ENCODE data around the gene USP50.
"Not testable (repeated sequence)": the region's sequence is repeated elsewhere in the genome, so short reads cannot be mapped to it uniquely, and the experiment has no call there.

USP50 gene

DNA sequence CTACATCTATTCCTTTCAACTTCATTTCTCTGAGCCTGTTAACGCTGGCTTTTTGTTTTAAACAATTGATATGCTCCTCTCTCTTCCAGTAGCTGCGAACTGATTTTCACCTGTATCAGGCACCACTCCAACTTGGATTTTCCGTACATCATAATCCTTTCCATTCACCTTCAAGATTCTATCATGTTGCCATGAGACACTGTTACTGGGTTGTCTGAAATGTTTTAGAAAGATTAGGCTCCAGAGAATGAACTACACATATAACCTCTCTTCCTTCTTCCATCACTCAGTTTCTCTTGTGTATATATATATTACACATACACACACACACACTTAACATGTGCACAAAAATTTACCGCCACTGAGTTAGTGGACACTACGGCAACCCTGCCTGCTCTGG, at the start of gene USP50:
TSS of gene USP50 (minus strand) at position 101 of the 400 bp plus-strand sequence. CDS start 141 bp downstream, outside the sequence.
- no peak for DNase-seq

DNA sequence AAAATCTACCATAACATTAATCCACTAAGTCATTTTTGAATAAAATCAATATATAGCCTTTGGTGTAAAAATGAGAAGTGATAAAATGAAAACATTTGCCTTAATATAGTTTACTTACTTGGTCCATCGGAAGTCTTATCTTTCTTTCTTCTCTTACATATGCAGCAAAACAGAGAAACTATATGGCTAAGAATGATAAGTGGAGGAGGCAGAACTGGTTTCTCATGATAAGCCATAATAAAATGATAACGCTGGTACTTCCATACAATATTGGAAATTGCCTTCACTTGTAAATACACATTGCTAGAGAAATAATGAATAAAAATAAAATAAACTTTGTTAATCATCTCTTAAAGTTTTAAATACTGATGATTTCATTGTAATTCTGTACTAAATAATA, 47.8 kb upstream of the USP50 start:
- DNase-seq: no peak

DNA sequence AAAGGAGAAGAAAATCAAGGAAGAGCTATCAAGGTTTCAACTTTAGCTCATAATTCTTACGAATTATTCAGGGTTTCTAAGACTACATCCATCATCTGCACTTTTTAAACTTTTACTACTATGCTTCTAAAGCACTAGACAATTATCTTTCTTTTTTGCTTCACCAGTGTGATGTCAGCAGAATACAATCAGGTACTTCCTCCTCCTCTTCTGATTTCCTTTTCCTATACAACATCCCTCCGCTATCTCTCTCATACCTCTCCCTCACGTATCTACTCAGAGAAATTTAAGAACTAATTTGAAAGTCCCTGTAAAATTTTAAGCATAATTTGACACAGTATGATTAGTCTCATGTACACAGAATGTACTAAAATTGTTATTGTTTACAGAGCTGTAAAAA, 47.3 kb upstream of the USP50 start:
- no peak for DNase-seq

DNA sequence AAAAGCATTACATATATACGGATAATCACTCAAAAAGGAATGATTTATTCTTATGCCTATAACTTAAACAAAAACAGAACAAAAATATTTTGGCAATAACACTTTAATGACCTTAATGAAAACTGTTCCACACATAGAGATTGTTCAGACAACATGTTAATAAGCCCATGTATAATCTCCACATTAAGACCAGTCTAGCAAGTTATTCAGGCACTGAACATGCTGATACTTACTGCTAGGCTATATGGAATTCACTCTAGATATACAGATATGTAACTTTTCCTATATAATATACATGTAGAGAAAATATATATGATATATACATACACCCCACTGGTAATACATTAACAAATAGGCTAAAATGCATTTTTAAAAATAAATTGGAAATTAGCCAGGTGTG, 43.8 kb upstream of the USP50 start:
- DNase-seq: no peak

DNA sequence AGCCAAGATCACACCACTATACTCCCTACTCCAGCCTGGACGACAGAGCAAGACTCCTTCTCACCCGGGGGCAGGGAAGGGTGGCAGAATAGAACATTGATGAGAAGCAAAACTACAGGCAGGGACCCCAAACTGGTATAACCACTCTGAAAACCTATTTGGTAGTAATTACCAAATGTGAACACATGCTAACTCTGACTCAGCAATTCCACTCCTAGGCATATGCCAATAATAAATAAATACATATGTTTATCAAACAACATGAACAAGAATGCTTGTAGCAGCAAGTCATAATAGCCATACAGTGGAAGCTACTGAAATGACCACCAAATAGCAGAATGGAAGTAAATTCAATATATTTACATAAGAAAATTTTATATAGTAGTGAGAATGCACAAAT, 31.0 kb upstream of the USP50 start:
- DNase-seq: no peak

DNA sequence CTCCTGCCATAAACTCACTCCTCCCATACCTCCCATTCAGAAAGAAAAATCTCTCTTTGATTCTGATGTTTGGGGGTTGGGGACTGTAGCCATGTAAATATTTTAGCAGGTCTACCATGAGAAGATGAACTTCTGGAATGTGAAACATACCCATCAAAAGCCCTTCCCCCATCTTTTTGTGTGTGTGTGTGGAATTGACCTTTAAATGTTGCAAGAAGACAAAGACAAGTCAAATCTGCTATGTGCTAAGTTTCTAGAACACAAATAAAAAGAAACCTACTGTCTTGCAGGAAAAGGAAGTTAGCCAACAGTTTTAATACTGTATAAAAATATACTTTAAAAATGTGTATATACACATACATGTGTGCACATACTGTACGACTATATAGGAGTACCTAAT, 29.7 kb upstream of the USP50 start:
- no peak for DNase-seq

DNA sequence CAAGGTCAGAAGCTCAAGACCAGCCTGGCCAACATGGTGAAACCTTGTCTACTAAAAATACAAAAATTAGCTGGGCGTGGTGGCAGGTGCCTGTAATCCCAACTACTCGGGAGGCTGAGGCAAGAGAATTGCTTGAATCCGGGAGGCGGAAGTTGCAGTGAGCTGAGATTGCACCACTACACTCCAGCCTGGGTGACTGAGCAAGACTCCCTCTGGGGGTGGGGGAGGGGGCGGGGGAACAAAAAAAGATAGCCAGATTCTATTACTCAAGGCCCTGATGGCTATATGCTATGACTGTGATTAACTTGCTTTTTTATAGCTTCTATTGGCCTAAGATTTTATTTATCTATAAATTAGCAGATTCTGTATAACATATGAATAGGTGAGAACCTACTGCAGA, 27.4 kb upstream of the USP50 start:
- not testable (repeated sequence) for DNase-seq

DNA sequence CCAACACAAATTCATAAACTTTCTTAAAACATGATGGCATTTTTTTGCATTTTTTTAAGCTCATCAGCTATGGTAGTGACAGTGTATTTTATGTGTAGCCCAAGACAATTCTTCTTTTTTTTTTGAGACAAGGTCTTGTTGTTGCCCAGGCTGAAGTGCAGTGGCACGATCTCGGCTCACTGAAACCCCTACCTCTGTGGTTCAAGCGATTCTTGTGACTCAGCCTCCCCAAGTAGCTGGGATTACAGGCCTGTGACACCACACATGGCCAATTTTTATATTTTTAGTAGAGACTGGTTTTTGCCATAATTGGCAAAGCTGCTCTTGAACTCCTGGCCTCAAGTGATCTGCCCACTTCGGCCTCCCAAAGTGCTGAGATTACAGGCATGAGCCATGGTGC, 17.3 kb upstream of the USP50 start:
- DNase-seq: no peak

DNA sequence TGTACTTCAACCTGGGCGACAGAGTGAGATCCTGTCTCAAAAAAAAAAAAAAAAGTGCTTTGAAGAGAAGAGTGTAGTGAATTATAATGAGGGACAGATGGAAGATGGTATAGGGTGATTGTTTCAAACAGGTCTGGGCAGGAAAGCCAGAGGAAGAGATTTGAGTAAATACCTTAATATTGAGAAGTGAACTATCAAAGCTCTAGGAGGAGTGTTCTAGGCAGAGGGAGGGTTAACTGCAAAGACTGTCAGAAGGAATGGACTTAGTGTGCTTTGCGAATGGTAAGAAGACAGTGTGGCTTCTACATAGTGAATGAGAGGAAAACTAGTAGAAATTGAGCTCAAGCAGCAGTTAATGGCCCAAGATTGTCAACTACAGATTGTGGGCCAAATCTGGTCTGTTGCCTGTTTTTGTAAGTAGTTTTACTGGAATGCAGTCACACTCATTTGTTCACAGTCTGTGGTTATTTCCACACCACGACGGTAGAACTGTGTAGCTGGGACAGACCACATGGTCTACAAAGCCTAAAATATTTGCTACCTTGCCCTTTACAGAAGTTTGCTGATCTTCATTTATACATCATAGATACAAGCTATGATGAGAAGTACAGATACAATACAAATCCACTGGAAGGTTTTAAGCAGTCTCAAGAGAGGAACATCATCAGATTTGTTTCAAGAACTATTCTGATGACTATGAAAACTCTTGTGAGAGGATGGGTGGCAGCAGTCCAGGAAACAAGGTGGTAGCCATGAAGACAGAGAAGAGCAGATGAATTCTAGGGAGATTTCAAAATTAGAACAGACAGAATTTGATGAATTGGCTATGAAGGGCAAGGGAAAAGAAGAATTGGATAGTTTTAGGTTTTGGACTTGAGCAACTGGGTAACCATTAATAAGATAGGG, 16.5 kb upstream of the USP50 start:
- no peak for DNase-seq

DNA sequence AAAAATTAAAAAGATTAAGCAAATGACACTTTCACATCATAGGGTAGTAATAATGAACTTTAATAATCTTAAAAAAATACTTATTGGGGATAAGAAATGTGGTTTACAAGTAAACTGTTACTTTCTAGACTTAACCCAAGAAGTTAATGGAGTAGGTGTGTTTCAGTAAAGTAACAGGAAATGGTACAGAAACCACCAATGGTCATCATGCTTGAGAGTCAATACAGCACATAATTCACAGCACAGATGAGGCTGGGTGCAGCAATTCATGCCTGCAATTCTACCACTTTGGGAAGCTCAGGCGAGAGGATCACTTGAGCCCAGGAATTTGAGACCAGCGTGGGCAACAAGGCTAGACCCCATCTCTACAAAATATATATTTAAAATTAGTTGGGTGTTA, 11.5 kb upstream of the USP50 start:
- DNase-seq: no peak

DNA sequence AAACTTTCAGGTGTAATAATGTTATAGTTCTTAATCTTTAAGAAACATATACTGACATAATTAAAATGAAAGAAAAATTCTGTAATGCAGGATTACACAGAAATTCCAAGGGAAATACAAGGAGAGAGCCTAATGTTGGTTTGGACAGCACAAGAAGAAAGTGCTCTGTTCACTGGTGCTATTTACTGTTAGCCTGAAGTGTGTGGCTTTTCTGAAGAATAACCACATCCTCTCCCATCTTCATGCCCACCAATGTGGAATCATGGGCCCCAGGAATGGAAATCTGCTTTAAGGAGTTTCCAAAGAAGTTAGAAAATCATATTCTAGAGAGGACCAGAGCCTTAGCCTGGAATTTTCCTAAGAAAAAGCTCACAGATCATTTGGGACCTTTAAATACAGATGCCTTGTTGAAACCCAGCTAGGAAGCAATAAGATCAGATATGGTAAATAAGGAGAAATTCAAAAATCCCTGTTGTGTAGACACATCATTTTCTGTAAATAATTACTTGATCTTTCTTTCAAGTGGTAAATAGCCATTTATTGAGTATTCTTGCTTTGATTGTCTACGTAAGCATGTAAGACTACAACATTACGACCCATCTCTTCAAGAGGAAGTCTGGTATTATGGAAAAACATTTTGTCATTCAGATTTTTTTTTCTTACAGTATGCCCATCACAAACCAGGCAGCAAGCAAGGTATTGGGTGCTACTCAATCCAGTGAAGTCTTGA, 10.3 kb upstream of the USP50 start:
- DNase-seq: no peak

DNA sequence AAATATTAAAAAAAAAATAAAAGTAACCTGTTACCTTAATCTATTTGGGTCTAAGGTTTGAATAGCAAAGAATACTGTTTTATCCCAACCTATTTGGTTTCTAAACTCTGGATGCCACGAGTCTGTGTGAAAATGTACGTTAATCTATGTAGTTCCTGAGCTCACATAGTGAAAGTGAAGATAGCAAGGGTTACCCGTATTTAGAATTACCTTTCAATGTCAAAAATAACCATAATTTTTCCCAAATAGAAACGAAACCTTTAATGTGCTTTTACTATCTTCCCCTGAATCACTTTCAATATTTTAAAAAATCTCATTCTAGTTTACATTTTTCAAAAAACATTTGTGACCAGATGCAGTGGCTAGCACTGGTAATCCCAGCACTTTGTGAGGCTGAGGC, 5.8 kb upstream of the USP50 start:
- DNase-seq: no peak

DNA sequence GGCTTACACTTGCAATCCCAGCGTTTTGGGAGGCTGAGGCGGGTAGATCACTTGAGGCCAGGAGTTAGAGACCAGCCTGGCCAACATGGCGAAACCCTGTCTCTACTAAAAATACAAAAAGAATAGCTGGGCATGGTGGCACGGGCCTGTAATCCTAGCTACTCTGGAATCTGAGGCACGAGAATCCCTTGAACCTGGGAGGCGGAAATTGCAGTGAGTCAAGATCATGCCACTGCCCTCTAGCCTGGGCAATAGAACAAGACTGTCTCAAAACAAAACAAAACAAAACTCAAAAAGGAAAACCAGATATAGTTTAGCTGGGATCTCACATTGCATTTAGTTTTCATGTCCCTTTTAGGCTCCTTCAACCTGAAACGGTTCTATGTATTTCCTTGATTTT, 2.9 kb upstream of the USP50 start:
- DNase-seq: no peak

DNA sequence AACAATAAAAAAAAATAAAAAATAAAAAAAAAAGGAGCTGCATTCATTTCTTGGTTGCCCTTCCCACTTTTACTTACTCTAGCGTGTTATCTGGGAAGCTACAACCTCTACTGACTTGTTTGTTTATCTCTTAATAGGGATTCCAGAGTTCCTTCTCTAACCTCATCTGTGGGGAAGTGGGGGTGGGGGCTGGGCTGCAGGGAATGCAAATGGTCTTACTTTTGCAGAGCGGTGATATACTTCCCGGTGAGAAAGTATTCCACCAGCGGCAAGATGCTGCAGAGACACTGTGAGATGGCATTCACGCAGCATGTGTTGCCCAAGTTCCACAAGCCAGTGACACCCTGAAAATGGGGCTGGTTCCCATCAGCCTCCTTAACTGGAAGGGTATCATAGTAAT, 2.1 kb downstream of the USP50 start:
- DNase-seq: no peak

DNA sequence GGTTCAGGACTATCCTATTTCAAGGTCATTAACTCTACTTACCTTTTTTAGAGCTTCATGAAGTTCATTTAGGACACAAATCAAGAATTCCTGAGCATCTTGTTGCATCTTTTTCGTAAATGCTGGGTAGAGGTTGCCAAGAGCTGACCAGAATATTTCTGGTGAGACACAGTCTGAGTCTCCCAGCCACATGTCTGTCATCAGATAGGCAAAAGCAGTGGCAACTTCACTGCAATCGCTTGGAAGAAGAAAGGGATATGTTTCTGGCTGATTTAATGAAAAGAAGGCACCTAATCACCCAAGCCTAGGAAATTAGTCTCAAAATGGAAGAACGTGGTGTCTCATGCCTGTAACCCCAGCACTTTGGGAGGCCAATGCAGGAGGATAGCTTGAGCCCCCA, 2.9 kb downstream of the USP50 start:
- no peak for DNase-seq

DNA sequence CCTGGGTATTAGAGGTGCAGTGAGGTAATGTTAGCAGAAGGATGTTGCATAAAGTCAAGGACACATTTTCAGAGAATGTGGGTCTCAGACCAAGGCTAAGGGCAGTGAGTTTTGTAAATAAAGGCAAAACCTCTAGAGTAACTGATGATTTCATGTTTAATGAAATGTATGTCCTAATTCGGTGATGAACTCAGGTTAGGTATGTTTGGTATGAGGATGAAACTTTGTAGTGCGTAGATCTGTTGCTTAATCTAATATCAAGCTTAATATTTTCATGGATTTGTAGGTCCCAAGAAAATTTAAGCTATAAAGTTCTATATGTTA, 3.6 kb downstream of the USP50 start:
- DNase-seq: no peak

DNA sequence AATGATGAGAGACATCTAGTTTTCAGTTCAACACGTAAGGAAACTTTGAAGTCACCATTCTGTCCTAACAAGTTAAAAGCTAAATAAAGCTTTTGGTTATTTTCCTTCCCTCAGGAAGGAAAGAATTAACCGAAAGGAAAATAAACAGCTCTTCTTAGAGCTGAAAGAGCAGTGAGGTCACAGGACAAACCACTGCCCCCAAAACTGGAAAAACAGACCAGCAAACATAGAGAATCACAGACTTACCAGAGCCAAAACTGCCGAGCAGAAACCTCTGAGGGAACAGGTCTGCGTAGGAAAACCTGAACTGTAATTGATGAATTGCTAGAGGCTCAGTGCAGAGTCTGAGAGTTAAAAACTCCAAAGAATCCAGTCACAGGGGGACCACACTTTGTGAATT, 14.7 kb downstream of the USP50 start:
- DNase-seq: no peak

DNA sequence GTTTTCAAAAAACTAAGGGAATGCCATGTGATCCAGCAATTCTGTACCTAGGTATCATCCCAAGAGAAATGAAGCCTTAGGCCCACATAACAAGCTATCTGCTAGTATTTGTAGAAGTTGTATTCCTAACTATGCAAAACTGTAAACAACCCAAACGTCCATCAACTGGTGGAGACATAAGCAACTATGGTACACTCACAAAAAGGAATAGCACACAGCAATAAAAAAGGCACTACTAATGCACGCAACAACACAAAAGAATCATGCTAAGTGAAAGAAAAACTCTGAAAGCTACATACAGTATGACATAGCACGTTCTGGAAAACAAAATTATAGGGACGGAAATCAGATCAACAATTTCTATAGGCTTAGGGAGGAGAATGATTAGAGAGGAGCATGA, 15.3 kb downstream of the USP50 start:
- no peak for DNase-seq

DNA sequence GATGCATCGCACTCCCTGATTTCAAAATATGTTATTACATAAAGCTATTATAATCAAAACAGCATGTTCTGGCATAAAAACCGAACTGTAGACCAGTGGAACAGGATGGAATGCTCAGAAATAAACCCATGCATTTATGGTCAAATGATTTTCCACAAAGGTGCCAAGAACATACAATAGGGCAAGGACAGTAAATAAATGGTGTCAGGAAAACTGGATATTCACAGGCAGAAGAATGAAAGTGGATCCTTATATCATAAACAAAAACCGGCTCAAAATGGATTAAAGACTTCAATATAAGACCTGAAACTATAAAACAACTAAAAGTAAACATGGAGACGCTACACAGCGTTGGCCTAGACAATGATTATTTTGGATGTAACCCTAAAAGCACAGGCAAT, 22.6 kb downstream of the USP50 start:
- no peak for DNase-seq

DNA sequence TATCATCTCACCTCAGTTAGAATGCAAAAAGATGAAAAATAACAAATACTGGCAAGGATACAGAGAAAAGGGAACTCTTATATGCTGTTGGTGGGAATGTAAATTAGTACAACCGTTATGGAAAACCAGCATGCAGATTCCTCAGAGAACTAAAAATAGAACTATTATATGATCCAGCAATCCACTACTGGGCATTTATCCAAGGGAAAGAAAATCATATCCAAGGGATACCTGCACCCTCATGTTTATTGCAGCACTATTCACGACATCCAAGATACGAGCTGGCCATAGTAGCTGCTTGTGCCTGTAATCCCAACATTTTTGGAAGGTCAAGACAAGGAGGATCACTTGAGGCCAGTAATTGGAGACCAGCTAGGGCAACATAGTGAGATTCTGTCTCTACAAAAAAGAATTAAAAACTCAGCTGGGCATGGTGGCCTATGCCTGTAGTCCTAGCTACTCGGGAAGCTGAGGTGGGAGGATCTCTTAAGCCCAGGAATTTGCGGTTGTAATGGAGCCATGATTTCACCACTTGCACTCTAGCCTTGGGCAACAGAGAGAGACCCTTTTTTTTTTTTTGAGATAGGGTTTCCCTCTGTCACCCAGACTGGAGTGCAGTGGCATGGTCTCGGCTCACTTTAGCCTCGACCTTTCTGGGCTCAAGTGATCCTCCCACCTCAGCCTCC, 26.6 kb downstream of the USP50 start:
- no peak for DNase-seq

DNA sequence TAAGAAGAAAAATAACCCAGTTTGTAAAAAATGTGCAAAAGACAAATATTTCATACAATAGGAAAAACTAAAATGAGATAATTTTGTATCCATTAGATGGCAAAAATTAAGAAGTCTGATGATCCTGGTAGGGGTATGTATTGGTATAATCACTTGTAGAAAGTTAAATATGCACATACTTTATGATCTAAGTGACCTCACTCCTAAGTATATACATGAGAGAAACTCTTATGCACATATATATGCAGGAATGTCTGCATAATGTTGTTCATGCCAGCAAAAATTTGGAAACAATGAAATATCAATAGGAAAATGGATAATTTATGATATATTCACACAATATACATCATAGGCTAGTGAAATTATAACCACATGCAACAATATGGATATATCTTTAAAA, 33.5 kb downstream of the USP50 start:
- DNase-seq: no peak

DNA sequence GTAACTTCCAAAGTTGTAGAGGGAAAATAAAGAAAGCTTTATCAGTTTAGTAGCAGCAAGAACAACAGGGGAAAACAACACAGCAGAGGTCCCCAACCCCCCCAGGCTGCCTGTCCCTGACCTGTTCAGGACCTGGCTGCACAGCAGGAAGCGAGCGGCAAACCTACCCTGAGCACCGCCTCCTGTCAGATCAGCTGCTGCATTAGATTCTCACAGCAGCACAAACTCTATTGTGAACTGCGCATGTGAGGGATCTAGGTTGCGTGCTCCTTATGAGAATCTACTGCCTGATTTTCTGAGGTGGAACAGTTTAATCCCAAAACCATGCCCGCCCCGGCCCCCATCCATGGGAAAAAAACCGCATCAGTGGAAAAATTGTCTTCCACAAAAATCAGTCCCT, 40.3 kb downstream of the USP50 start:
- DNase-seq: no peak

DNA sequence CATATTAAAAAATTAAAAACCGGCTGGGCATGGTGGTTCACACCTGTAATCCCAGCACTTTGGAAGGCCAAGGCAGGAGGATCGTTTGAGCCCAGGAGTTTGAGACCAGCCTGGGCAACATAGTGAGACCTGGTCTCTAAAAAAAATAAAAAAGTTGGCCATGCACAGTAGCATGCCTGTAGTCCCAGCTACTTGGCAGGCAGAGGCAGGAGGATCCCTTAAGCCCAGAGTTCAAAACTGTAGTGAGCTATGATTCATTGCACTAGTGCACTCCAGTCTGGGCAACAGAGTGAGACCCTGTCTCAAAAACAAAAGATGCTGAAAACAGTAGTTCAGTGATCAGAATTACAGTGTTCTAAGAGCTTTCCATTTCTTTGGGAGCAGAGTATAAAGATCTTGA, 40.8 kb downstream of the USP50 start:
- DNase-seq: not testable (repeated sequence)

DNA sequence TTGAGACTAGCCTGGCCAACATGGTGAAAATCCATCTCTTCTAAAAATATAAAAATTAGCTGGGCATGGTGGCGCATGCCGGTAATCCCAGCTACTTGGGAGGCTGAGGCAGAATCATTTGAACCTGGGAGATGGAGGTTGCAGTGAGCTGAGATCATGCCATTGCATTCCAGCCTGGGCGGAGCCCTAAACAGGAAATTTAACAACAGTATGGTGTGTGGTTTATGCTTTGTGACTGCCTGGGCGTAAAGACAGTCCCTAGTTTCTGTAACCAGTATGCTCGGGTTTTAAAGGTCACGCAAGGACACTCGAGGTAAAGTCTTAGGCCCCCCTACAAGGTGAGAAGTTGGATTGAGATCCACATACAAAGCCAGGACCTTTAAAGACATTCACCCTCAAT, 43.3 kb downstream of the USP50 start:
- no peak for DNase-seq
